Fibroblast of skin of abdomen (primary cell): Measurements from ENCODE around the gene ING4.

Experiments used
- DNase-seq: peaks from one replicate; pipeline ENCODE4 v3.0.0-alpha.2; 2013

ING4 gene

DNA sequence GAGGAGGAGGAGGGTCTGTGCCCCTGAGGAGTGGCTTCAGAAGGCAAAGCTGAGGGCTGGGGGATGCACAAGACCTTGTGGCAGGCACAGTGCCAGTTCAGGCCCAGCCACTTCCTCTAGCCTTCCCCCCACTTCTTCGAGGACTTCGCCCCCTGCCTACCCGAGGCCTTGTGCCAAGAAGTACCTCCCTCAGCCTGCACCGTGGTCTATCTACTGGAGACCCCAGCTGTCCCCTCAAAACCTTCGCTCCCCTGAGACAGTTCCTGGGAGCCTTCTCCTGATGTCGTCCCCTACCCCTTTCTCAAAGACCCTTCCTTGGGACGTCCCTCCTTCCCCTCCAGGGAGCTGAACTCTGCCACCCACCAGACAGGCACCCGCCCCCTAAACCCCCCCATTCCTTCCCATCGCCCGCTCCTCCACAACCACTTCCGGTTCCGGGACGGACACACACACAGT is 25.7 kb upstream of the ING4 start:
- DNase-seq: peak; percentile 25

DNA sequence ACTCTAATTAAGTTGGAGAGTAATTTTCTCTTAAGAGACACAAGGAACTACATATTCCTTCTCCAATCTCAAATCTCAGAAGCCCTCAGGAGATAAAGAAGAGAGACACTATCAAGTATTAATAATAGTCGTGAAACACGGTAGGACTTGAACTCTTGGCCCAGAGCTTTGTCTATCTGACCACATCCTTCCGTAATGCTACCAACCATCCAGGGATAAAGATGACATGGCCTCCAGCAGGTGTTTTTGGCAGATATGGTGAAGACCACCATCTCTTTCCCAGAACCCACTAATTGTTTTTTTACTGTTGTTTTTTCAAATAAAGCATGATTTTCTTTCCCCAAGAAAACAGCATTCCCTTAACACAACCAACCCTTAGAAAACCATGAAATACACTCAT is 22.9 kb upstream of the ING4 start:
- DNase-seq: no peak

DNA sequence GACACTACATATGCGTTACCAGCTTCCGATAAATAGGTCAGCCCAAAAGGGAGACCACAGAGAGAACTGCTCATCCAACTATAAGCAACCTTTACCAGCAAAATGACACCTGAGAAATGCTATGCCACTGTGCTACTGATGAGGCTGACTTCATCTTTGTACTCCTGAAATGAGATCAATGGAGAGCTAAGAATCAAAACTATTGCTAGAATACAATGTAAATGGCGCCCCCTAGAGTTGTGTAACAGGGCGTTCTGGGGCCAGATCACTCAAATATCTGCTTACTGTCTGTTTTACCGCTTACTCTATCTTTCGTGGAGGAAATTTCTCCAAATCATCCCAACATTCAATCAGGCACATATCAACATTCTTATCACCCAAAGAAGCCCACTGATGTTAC is 21.7 kb upstream of the ING4 start:
- DNase-seq: no peak

DNA sequence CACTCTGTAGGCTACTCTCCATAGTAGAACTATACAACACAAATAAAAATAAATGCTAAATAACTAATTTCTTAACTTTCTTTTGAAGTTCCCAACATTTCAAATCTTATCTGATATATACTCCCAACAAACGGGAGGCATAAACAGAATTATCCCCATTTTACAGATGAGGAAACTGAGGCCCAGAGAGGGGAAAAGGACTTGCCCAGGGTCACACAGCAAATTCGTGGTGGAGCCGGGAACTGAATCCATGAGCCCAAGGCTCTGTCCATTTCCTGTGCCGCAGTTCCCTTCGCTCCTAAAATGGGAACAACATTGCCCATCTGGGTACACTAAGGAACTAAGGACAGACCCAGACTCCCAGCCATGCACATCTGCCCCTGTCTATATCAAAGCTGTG is 14.0 kb upstream of the ING4 start:
- DNase-seq: no peak

DNA sequence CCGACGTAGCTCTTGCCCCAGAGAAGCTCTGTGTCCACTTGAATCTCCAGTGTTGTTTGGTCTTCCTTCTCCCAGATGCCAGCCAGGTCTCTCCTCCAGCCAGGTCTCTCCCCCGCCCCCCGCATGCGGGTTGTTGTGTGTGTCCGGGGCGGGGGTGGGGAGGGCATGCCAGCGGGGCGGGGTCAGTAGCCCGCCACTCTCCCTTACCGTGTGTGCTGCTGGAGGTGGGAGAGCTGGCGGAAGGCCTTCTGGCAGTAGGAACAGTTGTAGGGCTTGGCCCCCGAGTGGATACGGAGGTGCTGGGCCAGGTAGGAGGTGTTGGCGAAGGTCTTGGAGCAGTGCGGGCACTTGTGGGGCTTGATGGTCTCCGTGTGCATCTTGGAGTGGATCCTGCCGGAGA is 9.2 kb upstream of the ING4 start:
- no peak for DNase-seq

DNA sequence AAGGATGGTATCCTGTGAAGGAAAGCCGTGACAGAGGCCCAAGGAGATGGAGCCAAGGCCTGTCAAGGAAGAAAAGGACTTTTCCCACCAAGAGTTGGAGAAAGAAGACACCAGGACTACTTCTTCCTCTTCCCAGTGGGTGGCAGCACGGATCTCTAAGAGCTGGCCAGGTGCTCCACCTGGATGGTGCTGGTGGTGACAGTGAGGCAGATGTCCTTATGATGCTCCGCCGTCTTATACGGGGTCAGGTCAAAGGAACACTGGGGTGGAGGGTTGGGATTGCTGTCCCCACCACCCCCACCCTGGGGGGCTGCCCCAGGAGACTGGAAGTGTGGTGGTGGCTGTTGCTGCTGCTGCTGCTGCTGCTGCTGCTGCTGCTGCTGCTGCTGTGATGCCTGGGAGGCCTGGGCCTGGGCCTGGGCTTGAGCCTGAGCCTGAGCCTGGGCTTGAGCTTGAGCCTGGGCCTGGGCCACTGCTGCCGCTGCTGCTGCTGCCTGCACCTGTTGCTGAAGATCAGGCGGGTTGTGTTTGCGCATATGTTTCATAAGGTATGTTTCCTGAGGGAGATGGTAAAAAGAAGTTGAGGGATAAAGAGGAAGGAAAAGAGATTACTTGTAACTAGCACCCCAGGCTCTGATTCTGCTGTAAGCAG is 4.8 kb upstream of the ING4 start:
- no peak for DNase-seq

DNA sequence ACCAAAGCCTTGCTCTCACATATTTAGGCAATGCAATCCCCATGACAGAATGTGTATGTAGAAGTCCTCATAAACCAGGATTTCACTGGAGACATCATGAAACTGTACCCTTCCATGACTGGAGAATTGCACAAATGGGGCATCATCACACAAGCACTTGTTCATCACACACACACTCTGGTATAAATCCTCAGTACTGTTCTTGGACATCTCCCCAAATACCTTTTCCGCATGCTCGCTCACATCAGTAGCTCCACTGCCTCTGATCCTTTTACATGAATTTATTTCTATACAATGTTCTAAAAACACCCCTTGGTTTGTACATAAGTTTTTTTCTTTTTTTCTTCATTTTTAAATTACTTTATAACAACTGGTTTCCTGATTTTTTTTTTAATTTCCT is 3.3 kb upstream of the ING4 start:
- DNase-seq: no peak

DNA sequence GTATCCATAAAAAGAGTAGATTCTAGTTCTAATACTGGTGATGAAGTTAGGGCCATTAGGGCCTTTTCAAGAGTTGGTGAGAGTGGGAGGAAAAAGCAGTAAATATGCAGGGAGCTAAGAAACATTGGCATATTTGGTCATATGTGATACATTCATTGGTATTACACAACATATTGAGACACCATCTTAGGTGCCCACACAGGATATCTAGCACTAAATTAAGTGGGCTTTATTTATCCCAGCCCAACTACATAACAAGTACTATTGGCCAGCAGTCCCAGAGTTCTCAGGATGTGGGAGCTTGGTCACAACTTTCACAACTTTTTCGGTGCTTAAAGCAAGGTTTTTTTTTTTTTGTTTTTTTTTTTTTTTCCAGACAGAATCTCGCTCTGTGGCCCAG is 2.0 kb upstream of the ING4 start:
- DNase-seq: no peak

DNA sequence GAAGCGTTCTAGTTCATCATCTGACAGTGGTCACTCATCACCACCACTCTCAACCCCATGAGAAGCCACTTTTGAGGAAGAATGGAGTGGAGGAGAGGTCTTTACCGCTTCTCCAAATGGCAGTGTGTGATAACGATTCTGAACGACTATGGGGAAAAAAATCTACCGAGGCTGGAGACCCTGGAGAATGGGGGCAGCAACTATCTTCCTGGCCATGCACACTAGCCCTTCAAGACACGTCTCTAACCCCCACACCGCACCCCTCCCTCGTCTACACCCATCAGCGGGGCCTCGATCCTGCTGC is 365 bp downstream of the ING4 start:
- no peak for DNase-seq

DNA sequence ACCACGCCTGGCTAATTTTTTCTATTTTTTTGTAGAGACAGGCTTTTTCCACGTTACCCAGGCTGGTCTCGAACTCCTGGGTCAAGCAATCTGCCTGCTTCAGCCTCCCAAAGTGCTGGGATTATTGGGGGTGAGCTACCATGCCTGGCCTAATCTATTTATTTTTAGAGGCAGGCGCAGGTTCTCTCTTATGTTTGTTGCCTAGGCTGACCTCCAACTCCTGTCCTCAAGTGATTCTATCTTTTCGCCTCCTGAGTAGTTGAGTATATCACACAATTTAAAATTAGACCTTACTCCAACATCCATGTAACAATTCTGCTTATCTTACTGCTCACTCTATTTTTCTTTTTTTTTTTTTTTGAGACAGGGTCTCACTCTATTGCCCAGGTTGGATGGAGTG is 8.9 kb downstream of the ING4 start:
- DNase-seq: no peak

DNA sequence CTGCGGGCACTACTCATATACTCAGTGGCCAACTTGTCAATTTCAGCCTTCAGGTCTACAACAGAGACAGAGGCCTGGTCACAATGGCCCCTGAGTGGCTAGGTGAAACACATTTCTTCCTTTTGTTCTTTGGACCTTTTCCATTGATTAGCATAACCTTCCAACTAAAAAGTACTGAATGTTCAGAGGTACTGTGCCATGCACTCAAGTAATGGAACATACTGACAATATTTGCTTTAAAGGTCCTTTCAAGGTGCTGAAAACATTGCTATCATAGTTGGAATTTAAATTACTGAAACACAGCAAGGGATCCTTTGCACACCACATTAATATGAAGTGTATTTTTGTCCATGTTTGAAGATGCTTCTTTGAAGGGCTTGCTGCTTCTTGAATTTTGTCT is 9.6 kb downstream of the ING4 start:
- DNase-seq: no peak

DNA sequence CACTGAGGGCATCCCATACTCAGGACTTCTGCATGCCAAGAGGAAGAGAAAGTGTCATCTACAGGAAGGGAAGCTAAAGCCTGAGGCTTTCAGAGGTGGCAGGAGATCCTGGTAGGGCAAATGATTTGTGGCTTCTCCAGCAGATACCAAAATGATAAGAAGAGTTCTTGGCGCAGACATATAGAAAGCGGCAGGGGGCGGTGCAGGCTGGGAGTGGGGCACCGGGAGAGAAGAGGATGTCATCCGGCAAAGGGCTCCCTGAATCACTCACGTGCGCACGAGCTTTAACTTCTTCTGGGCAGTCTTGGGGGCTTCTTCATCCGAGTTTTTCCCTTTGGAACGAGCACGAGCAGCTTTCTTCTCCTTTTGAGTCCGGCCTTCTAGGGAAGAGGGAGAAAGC is 10.5 kb downstream of the ING4 start:
- no peak for DNase-seq

DNA sequence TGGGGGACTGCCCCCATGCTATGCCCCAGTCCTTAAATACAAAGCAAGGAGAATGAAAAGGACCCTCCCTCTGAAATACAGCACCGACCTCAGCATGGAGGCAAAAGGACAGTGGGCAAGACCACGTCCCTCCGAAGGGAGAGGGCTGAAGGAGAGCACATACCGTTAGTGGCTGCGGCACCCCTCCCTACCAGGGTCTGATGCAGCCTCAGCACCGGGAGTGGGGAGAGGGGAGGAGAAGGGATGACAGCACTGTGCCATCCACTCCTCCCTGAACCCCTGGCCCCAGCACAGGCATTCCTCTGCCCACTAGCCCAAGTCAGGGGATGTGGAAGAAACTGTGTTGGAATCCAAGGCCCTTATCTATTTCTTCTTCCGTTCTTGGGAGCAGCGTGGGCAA is 12.1 kb downstream of the ING4 start:
- DNase-seq: no peak

DNA sequence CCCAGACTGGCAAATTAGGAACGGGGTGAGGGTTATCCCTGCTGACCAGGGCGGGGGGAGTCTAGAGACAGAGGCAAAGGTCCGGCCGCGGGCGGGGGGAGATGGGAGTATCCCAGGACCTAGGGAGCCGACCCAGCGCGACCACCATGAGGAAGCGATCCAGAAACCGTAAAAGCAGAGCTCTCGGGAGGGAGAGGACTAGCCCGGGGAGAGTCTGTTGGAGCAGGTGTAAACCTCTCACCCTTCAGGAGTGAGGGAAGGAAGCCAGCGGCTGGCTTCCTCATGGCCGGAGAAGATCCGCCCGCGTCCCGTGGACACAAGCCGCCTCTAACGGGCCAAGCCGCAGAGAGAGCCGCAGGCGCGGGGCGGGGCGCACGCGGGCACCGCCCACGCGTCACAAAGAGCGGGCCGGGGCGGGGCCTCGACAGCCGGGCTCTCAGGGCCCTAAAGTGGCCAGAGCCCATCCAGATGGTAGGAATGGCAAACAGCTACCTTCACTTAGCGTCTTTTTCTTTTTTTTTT is 15.8 kb downstream of the ING4 start, which contains the start of gene ACRBP:
TSS of gene ACRBP (minus strand) at position 350 of the 522 bp plus-strand sequence. CDS start at position 284, 66 bp downstream.
- peak; percentile 42 for DNase-seq

DNA sequence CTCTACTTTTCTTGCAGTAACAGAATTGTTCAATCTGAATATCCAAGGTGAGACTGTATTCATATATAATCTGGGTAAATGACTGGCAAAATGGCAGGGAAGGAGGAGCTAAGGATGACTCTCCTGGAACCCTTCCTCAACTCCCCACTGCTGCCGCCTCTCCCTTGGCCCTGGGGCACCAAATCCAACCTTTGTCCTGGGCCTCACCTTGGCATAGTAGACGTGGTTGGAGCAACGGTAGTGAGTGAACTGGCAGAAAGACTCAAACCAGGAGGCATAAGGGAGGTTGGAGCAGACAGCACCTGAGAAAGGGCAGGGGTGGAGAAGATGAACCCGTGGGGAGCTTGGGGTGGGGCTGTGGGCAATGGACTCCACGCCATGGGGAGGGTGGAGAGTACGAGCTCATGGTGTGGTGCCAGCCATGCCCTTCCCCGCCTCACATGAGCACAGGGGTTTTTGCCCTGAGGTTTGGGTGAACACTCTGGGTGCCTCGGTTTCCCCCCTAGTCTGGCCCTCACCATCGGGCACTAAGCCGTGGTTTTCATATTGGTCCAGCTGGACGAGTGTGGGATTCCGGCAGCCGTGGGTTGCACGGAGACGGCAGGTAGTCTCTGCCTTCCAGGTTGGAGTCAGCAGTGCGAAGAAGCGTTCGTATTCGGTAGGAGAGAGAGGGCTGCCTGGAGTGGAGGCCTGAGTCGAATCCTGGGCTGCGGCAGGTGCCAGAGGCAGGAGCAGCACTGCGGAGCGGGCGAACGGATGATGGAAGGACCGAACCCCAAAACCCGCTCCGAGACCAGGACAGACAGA is 16.4 kb downstream of the ING4 start:
- DNase-seq: no peak

DNA sequence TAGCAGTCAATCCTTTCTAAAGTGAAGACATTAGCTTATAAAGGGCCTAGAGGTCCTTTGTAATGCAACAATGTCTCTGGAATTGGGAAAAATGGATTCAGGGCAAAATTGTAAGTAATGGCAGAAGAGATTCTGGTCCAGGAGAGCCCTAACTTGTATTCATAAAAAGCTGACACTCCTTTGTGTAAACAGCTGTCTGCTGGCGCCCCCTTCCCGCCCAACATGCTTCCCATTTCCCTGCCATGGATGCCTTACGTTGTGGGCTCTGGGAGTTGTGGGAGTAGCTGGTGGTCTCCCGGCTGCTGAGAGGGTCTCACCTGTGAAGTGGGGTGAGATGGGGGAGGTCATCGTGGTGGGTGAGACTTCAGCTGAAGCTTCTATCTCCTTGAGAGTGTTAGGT is 18.0 kb downstream of the ING4 start:
- DNase-seq: no peak

DNA sequence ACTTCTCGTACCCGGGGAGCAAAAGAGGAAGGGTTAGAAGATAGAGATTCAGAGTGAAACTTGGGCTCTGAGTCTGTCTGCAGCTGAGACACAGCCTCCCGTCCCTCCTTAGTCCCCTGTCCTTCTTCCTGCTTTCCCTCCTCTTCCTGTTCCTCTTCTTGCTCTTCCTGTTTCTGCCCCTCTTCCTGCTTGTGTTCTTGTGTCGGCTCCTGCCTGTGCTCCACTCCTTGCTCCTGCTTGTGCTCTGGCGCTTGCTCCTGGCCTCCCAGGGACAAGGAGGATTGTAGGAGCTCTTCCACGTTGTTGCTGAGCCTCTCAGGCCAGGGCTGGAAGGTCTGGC is 18.7 kb downstream of the ING4 start:
- no peak for DNase-seq

DNA sequence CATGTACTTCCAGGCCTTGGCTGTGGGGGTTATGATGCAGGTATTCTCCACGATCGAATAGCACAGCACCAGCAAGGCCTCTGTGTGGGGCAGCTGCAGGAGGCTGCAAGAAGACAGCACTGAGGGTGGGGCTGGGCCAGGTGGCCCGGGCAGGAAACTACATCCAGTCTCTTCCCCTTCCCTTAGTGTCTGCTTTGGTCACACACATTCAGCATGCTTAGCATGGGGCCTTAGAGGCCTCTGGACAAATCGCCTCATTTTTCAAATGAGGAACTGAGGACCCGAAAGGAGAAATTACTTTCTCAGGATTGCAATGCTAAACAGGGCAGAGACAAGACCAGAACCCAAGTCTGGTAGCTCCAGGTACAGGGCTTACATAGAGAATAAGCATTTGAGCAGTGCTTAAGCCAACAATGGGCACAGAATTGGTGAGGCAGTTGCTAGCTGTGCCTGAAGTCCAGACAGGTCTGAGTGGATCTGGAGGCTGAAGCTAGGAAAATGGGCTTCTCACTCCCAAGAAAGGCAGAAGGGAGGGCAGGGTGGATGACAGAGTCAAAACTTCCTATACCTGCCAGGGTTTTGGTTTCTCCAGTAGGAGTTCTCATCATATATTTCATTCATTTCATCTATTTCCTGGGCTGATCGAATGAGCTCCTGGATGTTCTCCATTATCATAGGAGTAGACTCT is 19.2 kb downstream of the ING4 start:
- no peak for DNase-seq

DNA sequence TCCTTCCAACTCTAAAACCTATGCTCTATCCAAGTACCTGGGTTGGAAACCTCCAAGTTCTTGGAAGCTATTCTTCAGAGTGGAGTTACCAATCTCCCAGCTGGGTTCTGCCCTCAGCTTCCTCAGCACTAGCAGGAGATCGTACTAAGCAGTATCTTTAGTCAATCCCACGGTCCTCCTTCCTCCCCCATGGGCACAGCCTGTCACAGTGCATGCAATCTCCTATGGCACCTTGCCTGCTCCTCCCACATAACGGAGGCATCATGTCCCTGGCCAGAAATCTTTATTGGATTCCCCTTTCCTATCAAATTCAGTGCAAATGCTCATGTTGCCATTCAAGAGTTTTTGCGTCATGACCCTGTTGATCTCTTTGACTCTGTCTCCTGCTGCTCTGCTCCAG is 21.8 kb downstream of the ING4 start:
- DNase-seq: no peak

DNA sequence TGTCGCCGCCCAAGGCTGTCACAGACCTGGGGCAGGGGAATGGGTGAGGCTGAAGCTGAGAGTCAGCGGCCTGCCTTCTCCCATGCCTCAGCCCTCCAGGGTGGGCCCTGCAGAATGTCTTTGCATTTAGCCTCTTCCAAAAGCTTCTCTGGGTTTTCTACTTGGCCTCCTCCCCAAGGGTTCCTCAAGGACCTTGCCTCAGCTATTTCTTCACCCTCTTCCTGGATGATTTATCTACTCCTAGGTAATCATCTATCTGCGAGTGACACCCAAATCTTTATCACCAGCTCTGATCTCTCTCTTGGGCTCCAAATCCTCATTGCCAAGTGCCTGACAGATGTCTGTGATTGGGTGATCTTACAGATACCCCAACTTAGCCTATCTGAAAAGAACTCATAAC is 22.4 kb downstream of the ING4 start:
- no peak for DNase-seq

DNA sequence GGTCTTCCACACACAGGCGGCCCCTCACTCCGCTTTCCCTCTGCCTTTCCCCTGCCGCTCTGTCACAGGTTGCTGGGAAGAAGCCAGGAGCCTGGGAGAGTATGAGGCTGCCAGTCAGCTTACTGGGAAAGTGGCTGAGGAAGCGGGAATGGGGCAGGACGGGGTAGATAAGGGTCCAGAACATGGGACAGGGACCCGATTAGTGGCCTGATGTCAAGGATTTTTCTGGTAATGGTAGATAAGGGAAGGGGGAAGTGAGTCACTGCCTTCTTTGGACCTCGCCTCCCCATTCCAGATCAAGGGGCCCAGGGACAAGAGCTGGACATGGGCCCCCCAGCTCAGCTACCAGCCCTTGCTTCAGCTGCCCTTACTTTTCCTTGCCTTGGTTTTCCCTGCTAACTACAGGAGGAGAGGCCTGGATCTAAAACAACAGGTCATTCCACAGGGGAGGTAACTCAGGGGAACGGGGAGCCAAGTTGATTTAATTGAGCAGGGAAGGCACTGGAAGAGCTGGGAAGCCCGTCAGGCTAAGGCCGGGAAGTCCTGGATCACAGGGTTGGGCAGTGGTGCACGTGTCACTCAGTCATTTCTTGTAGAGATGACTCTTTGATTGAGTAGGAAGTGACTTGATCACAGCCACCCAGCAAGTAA is 23.6 kb downstream of the ING4 start:
- DNase-seq: no peak

DNA sequence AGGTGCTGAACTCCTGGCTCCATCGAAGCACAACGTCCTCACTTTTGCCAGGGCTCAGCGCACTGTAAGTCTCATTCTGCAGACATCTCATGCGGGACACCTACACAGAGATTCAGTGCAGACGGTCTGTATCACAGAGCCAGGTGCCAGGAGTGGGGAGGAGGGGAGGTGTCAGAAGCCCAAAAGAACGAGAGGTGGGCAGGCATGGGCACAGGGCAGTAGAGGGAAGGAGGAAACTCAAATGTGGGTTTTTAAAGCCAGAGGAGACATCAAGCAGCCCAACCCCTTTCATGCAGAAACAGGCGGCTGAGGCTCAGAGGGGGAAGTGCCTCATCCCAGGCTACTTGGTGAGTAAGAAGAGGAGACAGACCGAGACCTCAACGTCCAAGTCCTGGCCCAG is 24.6 kb downstream of the ING4 start:
- DNase-seq: no peak

DNA sequence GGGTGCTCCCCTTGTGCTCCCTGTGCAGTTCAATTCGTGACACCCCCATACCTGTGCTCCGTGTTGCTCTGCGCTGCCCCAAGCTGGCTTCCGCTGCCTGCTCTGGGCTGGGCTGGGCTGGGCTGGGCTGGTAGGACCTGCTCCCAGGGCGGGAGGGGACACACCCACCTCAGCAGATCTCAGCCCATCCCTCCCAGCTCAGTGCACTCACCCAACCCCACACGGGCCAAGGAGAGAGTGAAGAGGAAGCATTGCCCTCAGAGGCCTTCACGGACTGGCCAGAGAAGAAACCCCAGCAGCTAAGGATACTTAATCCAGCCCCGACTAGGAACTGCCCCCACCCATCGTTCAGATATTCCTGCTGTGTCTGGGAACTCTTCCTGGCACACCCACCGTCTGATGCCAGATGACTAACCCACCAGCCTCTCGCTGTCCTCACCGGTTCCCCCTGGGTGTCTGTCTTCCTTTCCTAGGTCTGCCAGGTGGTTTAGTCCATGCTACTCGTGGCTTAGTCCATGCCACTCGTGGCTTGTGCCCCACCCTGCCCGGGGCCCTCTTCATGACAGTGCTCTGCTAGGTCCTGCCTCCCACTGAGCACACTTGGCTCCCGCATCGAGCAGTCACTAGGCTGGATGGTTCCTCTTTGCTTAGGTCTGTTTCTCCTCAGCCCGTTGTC is 26.9 kb downstream of the ING4 start, which contains the start of gene LPAR5:
TSS of gene LPAR5 (minus strand) at position 104 of the 676 bp plus-strand sequence. CDS start 14,711 bp downstream, outside the sequence.
- peak; percentile 49 for DNase-seq
